SK-N-SH treated with all-trans-retinoic acid at 6 μM for 48 hours (cell line): ENCODE measurements around the gene BCAN.

Experiments used
- OSR1 ChIP-seq: fragments of 250-450 bp; sonication (Bioruptor Pico); IDR thresholded peaks from 2 replicates; pipeline ENCODE4 v1.8.0; 2022; ENCODE audit warnings: moderate library complexity, mild to moderate bottlenecking, inconsistent platforms
- PPARA ChIP-seq: fragments of 250-450 bp; sonication (Bioruptor Pico); IDR thresholded peaks from 2 replicates; pipeline ENCODE4 v1.5.0; 2020; ENCODE audit warnings: mild to moderate bottlenecking, borderline replicate concordance
- RARB ChIP-seq: fragments of 250-450 bp; sonication (Bioruptor Pico); IDR thresholded peaks from 2 replicates; pipeline ENCODE4 v1.8.0; 2021; ENCODE audit warnings: mild to moderate bottlenecking, moderate library complexity
- TOX ChIP-seq: fragments of 250-450 bp; sonication (Bioruptor Pico); IDR thresholded peaks from 2 replicates; pipeline ENCODE4 v1.8.0; 2021; ENCODE audit warnings: mild to moderate bottlenecking, moderate library complexity, borderline replicate concordance
- ZFP3 ChIP-seq: fragments of 250-450 bp; sonication (Bioruptor Pico); IDR thresholded peaks from 2 replicates; pipeline ENCODE4 v1.5.0; 2020; ENCODE audit warnings: mild to moderate bottlenecking, moderate library complexity
- ZFP30 ChIP-seq: fragments of 450-650 bp; formaldehyde crosslinking; IDR thresholded peaks from 2 replicates; pipeline ENCODE4 v1.5.0; 2022; ENCODE audit warnings: mild to moderate bottlenecking, moderate library complexity
- ZNF70 ChIP-seq: fragments of 450-650 bp; formaldehyde crosslinking; IDR thresholded peaks from 2 replicates; pipeline ENCODE4 v1.5.0; 2020; ENCODE audit warnings: mild to moderate bottlenecking, moderate library complexity

DNA sequence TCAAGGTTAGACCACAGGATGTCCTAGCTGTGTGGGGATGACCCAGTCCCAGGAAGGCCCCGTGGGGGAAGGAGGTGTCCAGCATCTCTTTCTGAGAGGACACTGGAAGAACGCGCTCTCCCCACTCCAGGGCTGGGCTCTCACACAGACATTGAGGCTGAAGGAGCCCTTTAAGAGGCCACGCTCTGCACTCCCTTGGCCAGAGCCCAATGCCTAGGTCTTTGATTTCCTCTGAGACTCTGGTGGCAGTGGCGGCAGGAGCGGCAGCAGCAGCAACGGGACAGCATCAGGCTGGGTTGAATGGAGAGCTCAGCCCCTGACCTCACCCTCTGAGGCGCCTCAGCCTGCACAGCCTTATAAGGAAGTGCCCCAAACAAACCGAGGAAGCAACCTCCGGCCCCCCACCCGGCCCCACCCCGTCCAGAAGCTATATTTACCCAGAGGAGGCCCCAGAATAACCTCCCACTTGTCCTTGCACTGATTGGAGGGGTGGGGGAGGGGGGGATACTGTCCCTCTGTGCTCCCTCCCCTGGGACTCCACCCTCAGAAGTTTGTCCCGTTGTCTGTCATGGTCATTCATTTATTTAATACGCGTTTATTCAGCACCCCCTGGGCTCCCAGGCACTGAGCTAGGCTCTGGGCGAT, 23.0 kb downstream of the BCAN start:
- TF ChIP-seq PPARA = no peak
- no peak for TF ChIP-seq ZNF70
- no peak for TF ChIP-seq ZFP30 (CRISPR knock-in tag)
- no peak for TF ChIP-seq RARB (CRISPR knock-in tag)
- no peak for TF ChIP-seq OSR1 (CRISPR knock-in tag)
- TF ChIP-seq ZFP3 = no peak
- no peak for TF ChIP-seq TOX (CRISPR knock-in tag)
